ENCODE measurements around the gene GPAM.
"Not testable (repeated sequence)": the region's sequence is repeated elsewhere in the genome, so short reads cannot be mapped to it uniquely, and the experiment has no call there.

DNA sequence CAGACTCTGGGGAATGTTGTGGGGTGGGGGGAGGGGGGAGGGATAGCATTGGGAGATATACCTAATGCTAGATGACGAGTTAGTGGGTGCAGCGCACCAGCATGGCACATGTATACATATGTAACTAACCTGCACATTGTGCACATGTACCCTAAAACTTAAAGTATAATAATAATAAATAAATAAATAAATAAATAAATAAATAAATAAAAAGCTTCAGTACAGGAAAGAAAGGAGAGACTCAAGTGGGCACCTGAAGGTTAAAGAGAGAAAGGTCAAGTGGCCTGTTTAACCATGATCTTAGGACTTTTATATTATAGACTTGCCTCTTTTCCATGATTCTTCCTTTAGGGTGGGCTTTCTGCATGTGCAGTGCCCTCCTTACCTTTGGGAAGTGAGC, 73.8 kb downstream of the GPAM start:
- TF ChIP-seq POLR2AphosphoS5 (IDR thresholded peaks at IDR 0.05), result not testable (repeated sequence)
- TF ChIP-seq, protein P1, sequence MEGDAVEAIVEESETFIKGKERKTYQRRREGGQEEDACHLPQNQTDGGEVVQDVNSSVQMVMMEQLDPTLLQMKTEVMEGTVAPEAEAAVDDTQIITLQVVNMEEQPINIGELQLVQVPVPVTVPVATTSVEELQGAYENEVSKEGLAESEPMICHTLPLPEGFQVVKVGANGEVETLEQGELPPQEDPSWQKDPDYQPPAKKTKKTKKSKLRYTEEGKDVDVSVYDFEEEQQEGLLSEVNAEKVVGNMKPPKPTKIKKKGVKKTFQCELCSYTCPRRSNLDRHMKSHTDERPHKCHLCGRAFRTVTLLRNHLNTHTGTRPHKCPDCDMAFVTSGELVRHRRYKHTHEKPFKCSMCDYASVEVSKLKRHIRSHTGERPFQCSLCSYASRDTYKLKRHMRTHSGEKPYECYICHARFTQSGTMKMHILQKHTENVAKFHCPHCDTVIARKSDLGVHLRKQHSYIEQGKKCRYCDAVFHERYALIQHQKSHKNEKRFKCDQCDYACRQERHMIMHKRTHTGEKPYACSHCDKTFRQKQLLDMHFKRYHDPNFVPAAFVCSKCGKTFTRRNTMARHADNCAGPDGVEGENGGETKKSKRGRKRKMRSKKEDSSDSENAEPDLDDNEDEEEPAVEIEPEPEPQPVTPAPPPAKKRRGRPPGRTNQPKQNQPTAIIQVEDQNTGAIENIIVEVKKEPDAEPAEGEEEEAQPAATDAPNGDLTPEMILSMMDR (IDR thresholded peaks at IDR 0.05), result not testable (repeated sequence)

Data from transverse colon (tissue), 4 donors.